Measurements from ENCODE around the gene IRX2.

DNA sequence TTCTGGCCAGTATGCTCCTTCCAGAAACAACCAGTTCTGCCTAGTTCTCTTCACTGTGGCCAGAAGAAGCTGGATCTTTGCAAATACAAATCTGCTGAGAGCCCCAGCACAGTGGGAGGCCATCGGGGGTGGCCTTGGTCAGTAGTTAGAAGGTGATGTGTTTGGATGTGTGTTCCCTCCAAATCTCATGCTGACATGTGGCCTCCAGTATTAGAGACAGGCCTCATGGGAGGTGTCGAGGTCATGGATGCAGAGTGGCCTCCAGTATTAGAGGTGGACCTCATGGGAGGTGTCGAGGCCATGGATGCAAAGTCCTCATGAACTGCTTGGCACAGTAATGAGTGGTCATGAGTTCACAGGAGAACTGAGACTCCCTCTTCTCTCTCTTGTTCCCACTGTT is 7.6 kb upstream of the IRX2 start:
- TF ChIP-seq, protein P1, sequence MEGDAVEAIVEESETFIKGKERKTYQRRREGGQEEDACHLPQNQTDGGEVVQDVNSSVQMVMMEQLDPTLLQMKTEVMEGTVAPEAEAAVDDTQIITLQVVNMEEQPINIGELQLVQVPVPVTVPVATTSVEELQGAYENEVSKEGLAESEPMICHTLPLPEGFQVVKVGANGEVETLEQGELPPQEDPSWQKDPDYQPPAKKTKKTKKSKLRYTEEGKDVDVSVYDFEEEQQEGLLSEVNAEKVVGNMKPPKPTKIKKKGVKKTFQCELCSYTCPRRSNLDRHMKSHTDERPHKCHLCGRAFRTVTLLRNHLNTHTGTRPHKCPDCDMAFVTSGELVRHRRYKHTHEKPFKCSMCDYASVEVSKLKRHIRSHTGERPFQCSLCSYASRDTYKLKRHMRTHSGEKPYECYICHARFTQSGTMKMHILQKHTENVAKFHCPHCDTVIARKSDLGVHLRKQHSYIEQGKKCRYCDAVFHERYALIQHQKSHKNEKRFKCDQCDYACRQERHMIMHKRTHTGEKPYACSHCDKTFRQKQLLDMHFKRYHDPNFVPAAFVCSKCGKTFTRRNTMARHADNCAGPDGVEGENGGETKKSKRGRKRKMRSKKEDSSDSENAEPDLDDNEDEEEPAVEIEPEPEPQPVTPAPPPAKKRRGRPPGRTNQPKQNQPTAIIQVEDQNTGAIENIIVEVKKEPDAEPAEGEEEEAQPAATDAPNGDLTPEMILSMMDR (IDR thresholded peaks at IDR 0.05 in 4 of 5, conservative IDR thresholded peaks at IDR 0.05 in 1 of 5), result no peak
- TF ChIP-seq POLR2A (IDR thresholded peaks at IDR 0.05), result no peak
